Hair follicular keratinocyte (primary cell): ENCODE data around the gene CTBP1. TPM values are rescaled to one million over a fixed set of nuclear protein-coding genes. Genes with fewer than 3 reads are reported as not detected.

ENCODE experiments used
- total RNA-seq: library from RNA; depleted of rRNA; stranded (reverse); fragments of >200 nt; gene quantifications from 2 replicates; pipeline ENCODE4 v1.2.3, GENCODE V29; 2015

The CTBP1 gene
- 129 and 163 TPM in 2 replicates for total RNA-seq

DNA sequence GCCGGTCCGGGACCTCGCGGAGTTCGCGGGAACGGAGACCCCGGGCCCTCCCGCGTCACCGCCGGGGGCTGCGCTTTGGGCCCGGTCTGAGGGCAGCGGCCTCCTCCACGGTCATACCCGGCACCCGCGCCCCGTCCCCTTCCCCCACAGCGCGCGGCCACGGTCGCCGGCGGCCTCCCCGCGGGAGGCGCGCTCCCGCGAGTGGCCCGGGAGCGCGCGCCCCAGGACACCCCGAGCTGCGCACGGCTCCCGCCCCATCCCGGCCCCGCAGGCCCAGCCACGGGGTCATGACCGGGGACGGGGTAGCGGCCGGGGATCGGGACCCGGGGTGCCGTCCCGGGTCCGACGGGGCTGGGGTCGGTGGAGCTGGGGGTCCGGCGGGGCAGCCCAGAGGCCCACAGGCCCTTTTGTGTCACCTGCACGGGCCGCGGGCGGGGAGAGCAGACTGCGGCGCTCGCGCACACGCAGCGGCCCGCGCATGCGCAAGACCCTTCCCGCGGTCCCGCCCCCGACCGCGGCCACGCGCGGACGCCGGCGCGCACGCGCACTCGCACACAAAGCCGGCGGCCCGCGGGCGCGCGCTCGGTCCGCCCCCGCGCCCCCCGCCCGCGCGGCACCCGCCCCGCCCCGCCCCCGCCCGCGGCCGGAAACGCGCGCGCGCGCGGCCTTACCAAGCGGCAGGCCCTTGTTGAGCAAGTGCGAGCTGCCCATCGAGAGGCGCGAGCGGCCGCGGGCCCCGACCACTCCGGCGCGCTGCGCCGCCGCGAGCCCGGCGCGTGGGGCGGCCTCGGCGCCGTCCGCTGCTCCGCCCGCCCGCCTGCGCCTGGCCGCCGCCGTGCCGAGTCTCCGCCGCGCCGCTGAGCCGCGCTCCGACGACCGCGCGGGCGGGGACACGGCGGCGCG is at the start of gene CTBP1:
Gene CTBP1, minus strand, starts transcription at position 886 of the 903 bp plus-strand sequence. CDS start 7,799 bp downstream, outside the sequence.

DNA sequence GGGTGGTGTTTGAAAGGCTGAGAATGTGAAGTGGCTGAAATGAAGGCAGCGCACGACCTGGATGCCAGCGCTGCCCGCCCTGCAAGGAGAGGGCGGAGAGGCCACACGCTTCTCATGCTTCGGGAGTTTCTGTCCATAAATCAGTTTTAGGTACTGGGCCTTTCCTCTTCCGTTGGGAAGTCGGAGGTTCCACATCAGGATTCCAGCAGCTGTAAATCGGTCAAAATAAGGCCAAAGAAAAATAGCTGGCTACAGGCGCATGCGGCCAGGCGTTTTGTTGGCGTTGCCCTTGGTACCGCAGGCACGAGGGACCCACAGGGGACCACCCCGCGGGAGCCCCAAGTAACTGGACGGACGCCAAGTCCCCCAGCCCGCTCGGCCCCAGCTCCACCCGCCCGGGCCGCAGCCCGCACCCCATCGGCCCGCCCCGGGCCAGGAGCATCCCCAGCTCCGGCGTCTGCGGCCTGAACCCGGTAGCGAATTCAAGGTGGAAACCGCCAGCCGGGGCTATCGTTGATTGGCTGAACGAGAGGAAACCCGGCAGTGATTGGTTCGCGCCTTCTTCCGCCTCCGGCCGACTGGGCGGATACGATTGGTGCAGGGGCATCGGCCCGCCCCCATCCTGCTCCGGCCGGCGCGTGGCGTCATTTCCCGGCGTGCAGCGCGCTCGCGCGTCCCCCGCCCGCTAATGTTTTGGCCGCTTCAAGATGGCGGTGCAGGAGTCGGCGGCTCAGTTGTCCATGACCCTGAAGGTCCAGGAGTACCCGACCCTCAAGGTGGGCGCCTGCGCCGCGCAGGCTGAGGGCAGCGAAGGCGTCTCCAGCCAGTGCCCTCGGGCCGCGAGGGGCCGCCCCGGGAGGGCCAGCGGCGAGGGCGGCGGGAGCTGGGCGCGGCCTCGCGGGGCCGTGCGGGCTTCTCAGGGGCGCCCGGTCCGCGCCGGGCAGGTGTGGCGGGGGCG is 40.6 kb upstream of the CTBP1 start, which contains the start of gene MAEA:
Gene MAEA, plus strand, starts transcription at position 685 of the 958 bp plus-strand sequence. Its CDS starts 23 bp downstream, at position 708.

GRCh38 chr4:1172228-1172851 is 76.6 kb downstream of the CTBP1 start, which contains the start of gene SPON2:
SPON2 (minus strand) TSS chr4:1172583.

Other genes with a start within 250 kb of the CTBP1 start
- 11.8 and 13.7 TPM in 2 replicates for gene FGFRL1, start 237.5 kb downstream of the CTBP1 start, total RNA-seq
- 1.2 TPM in 1 of 2 replicates, not detected in the other for gene RNF212, start 135.6 kb downstream of the CTBP1 start, total RNA-seq
- gene SPON2, start 76.5 kb downstream of the CTBP1 start, total RNA-seq = 0.08 and 4.7 TPM in 2 replicates
- gene MAEA, start 40.8 kb upstream of the CTBP1 start, total RNA-seq = 59.7 and 84.2 TPM in 2 replicates
- gene UVSSA, start 98.1 kb upstream of the CTBP1 start, total RNA-seq = 3.5 and 7.0 TPM in 2 replicates
- not detected in 2 replicates for gene NKX1-1, start 157.3 kb upstream of the CTBP1 start, total RNA-seq